Coronary artery (tissue), 2 donors: ENCODE results near the gene VPS39.

Experiments used
- DNase-seq: peaks from one replicate; pipeline ENCODE4 v3.0.0-alpha.2; 2017; ENCODE audit warnings: low spot score
- H3K27ac ChIP-seq, 2 donors: fragments of 200-600 bp; sonication (generic); one replicate each; pipeline ENCODE4 v1.5.1; 2016 to 2019
- H3K4me3 ChIP-seq: fragments of 200-600 bp; sonication (generic); 2 replicates; pipeline ENCODE4 v1.5.1; 2016; ENCODE audit warnings: mild to moderate bottlenecking, moderate library complexity
- CTCF ChIP-seq: fragments of 200-600 bp; sonication (generic); IDR thresholded peaks from one replicate; pipeline ENCODE4 v1.5.1; 2019; ENCODE audit warnings: antibody characterized with exemption

VPS39 gene

DNA sequence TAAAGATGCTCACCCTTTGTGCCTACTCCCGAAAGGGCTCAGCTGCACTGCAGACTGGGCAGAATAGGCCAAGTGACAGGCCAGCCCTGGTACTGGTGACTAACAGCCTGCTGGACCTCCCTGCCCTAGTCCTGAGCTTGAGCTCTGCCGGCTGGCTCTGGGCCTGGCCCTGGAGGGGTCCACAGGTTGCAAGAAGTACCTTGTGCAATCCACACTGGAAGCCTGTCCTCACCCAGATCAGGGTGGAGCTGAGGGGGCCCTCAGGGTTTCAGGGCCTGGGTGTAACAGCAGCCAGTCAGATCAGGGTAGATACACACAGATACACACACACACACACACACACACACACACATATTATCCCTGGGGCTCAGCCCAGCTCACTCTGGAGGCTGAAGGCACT, 86.4 kb downstream of the VPS39 start:
- Histone ChIP-seq H3K27ac (no peak overlapping the region), H3K4me3 (no peak overlapping the region)
- no peak for TF ChIP-seq CTCF
- DNase-seq: no peak

DNA sequence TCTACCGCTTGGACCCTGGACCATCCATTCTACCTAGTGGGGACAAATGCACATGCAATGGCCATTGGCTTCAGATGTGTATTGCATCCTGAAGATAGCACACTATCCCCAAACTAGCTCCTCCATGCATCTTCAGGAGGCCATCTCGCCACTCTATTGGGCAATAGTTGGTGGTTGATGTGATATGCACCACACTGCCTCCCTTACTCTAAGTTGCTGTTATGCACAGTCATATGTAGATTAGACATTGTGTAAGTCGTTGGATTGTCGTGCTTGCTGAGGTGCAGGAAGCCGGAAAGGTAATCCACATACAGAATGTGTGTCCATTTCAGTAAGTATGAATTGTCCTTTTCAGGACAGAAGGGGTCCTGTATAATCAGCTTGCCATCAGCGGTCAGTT, 87.1 kb downstream of the VPS39 start:
- no peak for TF ChIP-seq CTCF
- DNase-seq: no peak
- Histone ChIP-seq H3K4me3 (no peak overlapping the region), H3K27ac (no peak overlapping the region)

DNA sequence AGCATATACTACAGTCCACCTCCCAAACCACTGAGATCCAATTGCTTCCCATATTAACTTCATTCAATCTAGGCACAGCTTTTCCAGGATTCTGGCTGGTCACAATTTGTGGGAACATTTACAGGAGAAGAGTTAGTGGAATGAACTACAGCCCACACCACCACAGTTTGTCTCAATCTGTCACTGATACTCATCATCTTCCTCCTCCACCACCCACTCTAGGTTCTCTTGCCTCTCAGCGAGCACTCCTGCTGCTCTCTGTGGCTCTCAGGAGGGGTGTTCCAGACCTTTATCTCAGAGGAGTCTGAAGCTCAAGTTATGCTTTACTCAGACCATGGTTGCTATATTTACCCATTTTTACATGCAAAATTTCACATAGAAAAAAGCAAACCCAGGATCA, 87.8 kb downstream of the VPS39 start:
- H3K4me3 ChIP-seq: no peak overlapping the region
- no peak for TF ChIP-seq CTCF
- no peak for DNase-seq
- H3K27ac ChIP-seq: no peak overlapping the region

DNA sequence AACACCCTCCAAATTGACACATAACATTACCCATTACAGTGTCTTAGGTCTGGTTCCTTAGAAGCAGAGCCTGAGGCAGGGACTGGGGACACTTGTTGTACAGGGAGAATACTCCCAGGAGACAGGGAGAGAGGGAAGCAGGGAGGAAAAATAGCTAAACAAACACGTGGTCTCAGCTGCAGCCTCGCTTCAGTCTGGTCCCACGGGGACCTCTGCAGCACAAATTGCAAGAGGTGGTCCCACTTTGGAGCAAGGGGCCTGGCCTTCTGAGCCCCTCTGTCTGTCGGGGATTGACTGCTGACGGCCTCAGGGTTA, 88.7 kb downstream of the VPS39 start:
- Histone ChIP-seq H3K27ac (no peak overlapping the region), H3K4me3 (no peak overlapping the region)
- no peak for DNase-seq
- TF ChIP-seq CTCF: no peak

GRCh38 chr15:42118650-42119445, 89.3 kb downstream of the VPS39 start:
- no peak overlapping the region for H3K27ac ChIP-seq
- DNase-seq: no peak
- TF ChIP-seq CTCF: no peak

GRCh38 chr15:42111924-42112323, 96.2 kb downstream of the VPS39 start:
- no peak overlapping the region for H3K4me3 ChIP-seq
- no peak for DNase-seq
- H3K27ac ChIP-seq: no peak overlapping the region
- TF ChIP-seq CTCF: no peak

More at GRCh38 chr15:42118650-42119445, 89.3 kb downstream of the VPS39 start:
- H3K4me3 ChIP-seq: no peak overlapping the region

DNA sequence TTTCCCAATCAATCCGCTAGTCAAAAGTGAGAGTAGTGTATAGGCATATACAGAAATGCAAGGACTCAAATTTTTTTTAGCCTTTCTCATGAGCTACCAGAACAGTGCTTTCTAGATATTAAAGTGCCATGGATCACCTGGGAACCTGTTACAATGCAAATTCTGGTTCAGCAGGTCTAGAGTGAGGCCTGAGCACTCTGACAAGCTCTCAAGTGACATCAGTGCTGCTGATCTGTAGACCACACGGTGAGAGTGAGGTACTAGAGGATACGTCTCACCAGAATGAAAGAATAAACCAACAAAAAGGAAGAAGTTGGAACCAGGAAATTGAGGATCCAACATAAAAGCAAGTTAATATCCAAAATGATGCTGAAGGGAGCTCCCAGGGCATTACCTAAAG, 97.7 kb downstream of the VPS39 start:
- Histone ChIP-seq H3K4me3 (no peak overlapping the region), H3K27ac (no peak overlapping the region)
- TF ChIP-seq CTCF: no peak
- no peak for DNase-seq
